Smooth muscle cell (in vitro differentiated cells): Measurements from ENCODE around the gene ZNF664. TPM values are rescaled to one million over a fixed set of nuclear protein-coding genes. Genes with fewer than 3 reads are reported as not detected.

Experiments
- DNase-seq: peaks from one replicate; lab custom pipeline; 2025; ENCODE audit not compliant: unreplicated experiment; lab: John Stamatoyannopoulos, UW
- H2AFZ ChIP-seq: fragments of 200-600 bp; sonication (generic); 2 replicates; pipeline ENCODE4 v1.6.0; 2016; ENCODE audit warnings: antibody characterized with exemption, low read depth, mild to moderate bottlenecking
- H3F3A ChIP-seq: fragments of 200-600 bp; sonication (generic); 2 replicates; pipeline ENCODE4 v1.6.0; 2017; ENCODE audit warnings: antibody characterized with exemption, low read depth
- H3K27ac ChIP-seq: fragments of 200-600 bp; sonication (generic); 2 replicates; pipeline ENCODE4 v1.5.1; 2016; ENCODE audit warnings: low read depth, mild to moderate bottlenecking
- H3K27me3 ChIP-seq: fragments of 200-600 bp; sonication (generic); 2 replicates; pipeline ENCODE4 v1.6.1; 2016; ENCODE audit warnings: low read depth, mild to moderate bottlenecking
- H3K36me3 ChIP-seq: fragments of 200-600 bp; sonication (generic); 2 replicates; pipeline ENCODE4 v1.5.1; 2016; ENCODE audit warnings: low read depth
- H3K4me1 ChIP-seq: fragments of 200-600 bp; sonication (generic); 2 replicates; pipeline ENCODE4 v1.5.1; 2016; ENCODE audit warnings: low read depth
- H3K4me2 ChIP-seq: fragments of 200-600 bp; sonication (generic); 2 replicates; pipeline ENCODE4 v1.6.0; 2016; ENCODE audit warnings: mild to moderate bottlenecking
- H3K4me3 ChIP-seq: fragments of 200-600 bp; sonication (generic); 2 replicates; pipeline ENCODE4 v1.5.1; 2016; ENCODE audit warnings: mild to moderate bottlenecking
- H3K79me2 ChIP-seq: fragments of 200-600 bp; sonication (generic); 2 replicates; pipeline ENCODE4 v1.6.0; 2016; ENCODE audit warnings: low read depth, mild to moderate bottlenecking
- H3K9ac ChIP-seq: fragments of 200-600 bp; sonication (generic); 2 replicates; pipeline ENCODE4 v1.6.0; 2016; ENCODE audit warnings: low read depth
- H3K9me3 ChIP-seq: fragments of 200-600 bp; sonication (generic); replicated peaks from 2 replicates; pipeline ENCODE4 v1.5.1; 2016; ENCODE audit warnings: low read depth
- H4K20me1 ChIP-seq: fragments of 200-600 bp; sonication (generic); 2 replicates; pipeline ENCODE4 v1.6.0; 2016; ENCODE audit warnings: low read depth
- CTCF ChIP-seq: fragments of 200-600 bp; sonication (generic); IDR thresholded peaks from 2 replicates; pipeline ENCODE4 v1.5.1; 2017; ENCODE audit warnings: borderline replicate concordance, mild to moderate bottlenecking, antibody characterized with exemption; ENCODE audit not compliant: insufficient read depth, poor library complexity, severe bottlenecking
- WGBS: methylation state at CpG from one replicate; pipeline ENCODE4 v1.1.7; 2016; ENCODE audit warnings: low lambda C conversion rate; 5-methylcytosine and 5-hydroxymethylcytosine counted together
- polyA plus RNA-seq: library from polyadenylated mRNA; unstranded; fragments of >200 nt; fragmentation: Nextera tagmentation; extraction: Ambion mirVana; gene quantifications from 2 replicates; pipeline ENCODE4 v1.2.1, GENCODE V29; 2016
- total RNA-seq: library from RNA; depleted of rRNA; stranded (reverse); fragments of >200 nt; gene quantifications from 2 replicates; pipeline ENCODE4 v1.2.3, GENCODE V29; 2014

Gene ZNF664
- total and polyA plus RNA-seq, 2 experiments from 2014 or later: 6.4 to 47.7 TPM

GRCh38 chr12:123958876-123959275 lies 14.1 kb upstream of the ZNF664 start:
- no peaks in the 10 kb centered on the region for H3K36me3 ChIP-seq
- H3K27ac ChIP-seq: no peak overlapping the region
- H3K4me2 ChIP-seq: no peak overlapping the region
- H4K20me1 ChIP-seq: peaks cover 73% of the 10 kb centered on the region
- WGBS: 53% methylated on average over 9 of the region's 9 CpGs
- no peak for DNase-seq
- H2AFZ ChIP-seq: no peak overlapping the region
- H3K9me3 ChIP-seq: no peaks in the 10 kb centered on the region
- H3F3A ChIP-seq: no peaks in the 10 kb centered on the region
- no peak for TF ChIP-seq CTCF
- no peak overlapping the region for H3K9ac ChIP-seq
- H3K4me3 ChIP-seq: no peak overlapping the region
- no peaks in the 10 kb centered on the region for H3K4me1 ChIP-seq
- peaks cover 24% of the 10 kb centered on the region for H3K79me2 ChIP-seq
- no peaks in the 10 kb centered on the region for H3K27me3 ChIP-seq

GRCh38 chr12:123960029-123960735 lies 12.8 kb upstream of the ZNF664 start:
- H3K4me1 ChIP-seq: no peaks in the 10 kb centered on the region
- H3K4me2 ChIP-seq: no peak overlapping the region
- H3K9ac ChIP-seq: no peak overlapping the region
- TF ChIP-seq CTCF: no peak
- peaks cover 28% of the 10 kb centered on the region for H3K79me2 ChIP-seq
- no peak for DNase-seq
- H3F3A ChIP-seq: no peaks in the 10 kb centered on the region
- H3K4me3 ChIP-seq: no peak overlapping the region
- H4K20me1 ChIP-seq: peaks cover 84% of the 10 kb centered on the region
- H3K27me3 ChIP-seq: no peaks in the 10 kb centered on the region
- H2AFZ ChIP-seq: no peak overlapping the region
- H3K27ac ChIP-seq: no peak overlapping the region
- WGBS: 90% methylated on average over 9 of the region's 9 CpGs
- H3K36me3 ChIP-seq: no peaks in the 10 kb centered on the region
- H3K9me3 ChIP-seq: no peaks in the 10 kb centered on the region

GRCh38 chr12:123960856-123961255 lies 12.2 kb upstream of the ZNF664 start:
- no peak overlapping the region for H3K9ac ChIP-seq
- peaks cover 89% of the 10 kb centered on the region for H4K20me1 ChIP-seq
- H3F3A ChIP-seq: no peaks in the 10 kb centered on the region
- H3K4me2 ChIP-seq: no peak overlapping the region
- WGBS: 89% methylated on average over 4 of the region's 4 CpGs
- no peaks in the 10 kb centered on the region for H3K36me3 ChIP-seq
- H2AFZ ChIP-seq: no peak overlapping the region
- no peak overlapping the region for H3K4me3 ChIP-seq
- H3K79me2 ChIP-seq: peaks cover 32% of the 10 kb centered on the region
- no peaks in the 10 kb centered on the region for H3K9me3 ChIP-seq
- DNase-seq: no peak
- no peak overlapping the region for H3K27ac ChIP-seq
- H3K27me3 ChIP-seq: no peaks in the 10 kb centered on the region
- TF ChIP-seq CTCF: no peak
- no peaks in the 10 kb centered on the region for H3K4me1 ChIP-seq
